Panc1 (cell line): ENCODE results near the gene CCNQ. TPM values are rescaled to one million over a fixed set of nuclear protein-coding genes. Genes with fewer than 3 reads are reported as not detected.
A peak's percentile ranks its signal among the peaks of the same experiment; 100 is the strongest.

Experiments used
- ATAC-seq: fragments of 200-7000 bp; cut with Tn5 transposase; 2 replicates; pipeline ENCODE4 v1.9.1; 2020; ENCODE audit warnings: mild to moderate bottlenecking, moderate library complexity
- BruUV-seq: library from RNA; stranded (reverse); fragments of 400-500 nt; replicated peaks from 2 replicates; lab custom pipeline; 2021; lab: Mats Ljungman, UMichigan
- CTCF ChIA-PET: fragments of 300-600 bp; sonication (Branson Sonifier 250); formaldehyde crosslinking; loops from one replicate; lab custom pipeline; 2022; ENCODE audit warnings: antibody characterized with exemption; lab: Charles Lee
- POLR2A ChIA-PET: fragments of 300-600 bp; sonication (Branson Sonifier 250); formaldehyde crosslinking; loops from one replicate; lab custom pipeline; 2022; ENCODE audit warnings: antibody characterized with exemption; lab: Charles Lee
- DNase-seq: peaks from one replicate; pipeline ENCODE4 v3.0.0-alpha.2; 2010; ENCODE audit warnings: low read depth, low spot score
- H3K27ac ChIP-seq: 2 replicates; pipeline ENCODE4 v1.5.1; 2011; ENCODE audit warnings: mild to moderate bottlenecking, low read length, inconsistent platforms
- H3K27me3 ChIP-seq: fragments of 200-500 bp; sonication (Bioruptor generic); 2 replicates; pipeline ENCODE4 v1.6.0; 2014; ENCODE audit warnings: low read length, inconsistent platforms; ENCODE audit not compliant: control insufficient read depth, insufficient read depth
- H3K36me3 ChIP-seq: fragments of 200-500 bp; sonication (Bioruptor generic); 2 replicates; pipeline ENCODE4 v1.5.1; 2014; ENCODE audit warnings: inconsistent platforms, mild to moderate bottlenecking, low read length, moderate library complexity; ENCODE audit not compliant: control insufficient read depth, insufficient read depth
- H3K4me1 ChIP-seq: 2 replicates; pipeline ENCODE4 v1.5.1; 2011; ENCODE audit warnings: inconsistent platforms, mild to moderate bottlenecking, low read length, moderate library complexity; ENCODE audit not compliant: control insufficient read depth, insufficient read depth
- H3K4me3 ChIP-seq, 2 experiments: 2 replicates each; pipeline ENCODE4 v1.5.1; 2011 to 2012; ENCODE audit warnings: low read depth in 2 of 2, low read length in 2 of 2, mild to moderate bottlenecking in 2 of 2, inconsistent platforms in 1 of 2, moderate library complexity in 1 of 2
- H3K9me3 ChIP-seq: fragments of 200-500 bp; sonication (Bioruptor generic); 2 replicates; pipeline ENCODE4 v1.5.1; 2014; ENCODE audit warnings: low read depth, mild to moderate bottlenecking, inconsistent platforms, low read length, moderate library complexity; ENCODE audit not compliant: control insufficient read depth, insufficient read depth
- POLR2AphosphoS5 ChIP-seq: IDR thresholded peaks from 2 replicates; pipeline ENCODE4 v1.6.1; 2012; ENCODE audit warnings: mild to moderate bottlenecking, low read depth, low read length, moderate library complexity
- REST ChIP-seq, 2 experiments: IDR thresholded peaks; 2 replicates each; pipeline ENCODE4 v1.6.1; 2011 to 2012; ENCODE audit warnings: low read depth in 2 of 2, control low read depth in 1 of 2, low read length in 1 of 2, mild to moderate bottlenecking in 1 of 2, moderate library complexity in 1 of 2; ENCODE audit not compliant: insufficient read depth in 1 of 2
- SIN3A ChIP-seq: IDR thresholded peaks from 2 replicates; pipeline ENCODE4 v1.6.1; 2012; ENCODE audit warnings: low read depth, mild to moderate bottlenecking, low read length, moderate library complexity, borderline replicate concordance; ENCODE audit not compliant: insufficient read depth
- TCF7L2 ChIP-seq: IDR thresholded peaks from 2 replicates; pipeline ENCODE4 v1.6.1; 2011; ENCODE audit warnings: mild to moderate bottlenecking, low read depth, low read length, inconsistent platforms
- in situ Hi-C: cut with HindIII; loops from 2 replicates; pipeline ENCODE4 v1.10.0; 2016; ENCODE audit warnings: low sequenced_read_pairs, low pct_unique_long_range_greater_than_20kb
- intact Hi-C: fragments of 100-400 bp; cut with micrococcal nuclease; formaldehyde crosslinking; loops from one replicate; pipeline ENCODE4 v1.10.0; 2022; ENCODE audit not compliant: unreplicated experiment
- total RNA-seq: library from RNA; stranded (reverse); gene quantifications from one replicate; pipeline ENCODE4 v1.2.1, GENCODE V29; 2021; ENCODE audit not compliant: unreplicated experiment
- TF ChIP-seq, protein P1 (sequence below): fragments of 450-650 bp; IDR thresholded peaks from 2 replicates; pipeline ENCODE4 v1.5.1; 2017; ENCODE audit warnings: mild to moderate bottlenecking

The CCNQ gene
- total RNA-seq, 1 experiment from 2014 or later: 42.1 TPM

- intact Hi-C loops: loop anchor here (5.0 kb wide), 1 partner anchor 57 kb away; no protein-coding TSS in a partner anchor
- no peak for TF ChIP-seq SIN3A
- 0 out of 4 replicates have a peak, but pooled peaks of 1 of the 2 experiments have one; percentile 47 for TF ChIP-seq REST (IDR thresholded peaks at IDR 0.05; ENCODE audit: insufficient read depth in 1 of 2, low read depth in 2 of 2, low read length in 1 of 2)
- no peak for TF ChIP-seq TCF7L2
- TF ChIP-seq, protein P1, sequence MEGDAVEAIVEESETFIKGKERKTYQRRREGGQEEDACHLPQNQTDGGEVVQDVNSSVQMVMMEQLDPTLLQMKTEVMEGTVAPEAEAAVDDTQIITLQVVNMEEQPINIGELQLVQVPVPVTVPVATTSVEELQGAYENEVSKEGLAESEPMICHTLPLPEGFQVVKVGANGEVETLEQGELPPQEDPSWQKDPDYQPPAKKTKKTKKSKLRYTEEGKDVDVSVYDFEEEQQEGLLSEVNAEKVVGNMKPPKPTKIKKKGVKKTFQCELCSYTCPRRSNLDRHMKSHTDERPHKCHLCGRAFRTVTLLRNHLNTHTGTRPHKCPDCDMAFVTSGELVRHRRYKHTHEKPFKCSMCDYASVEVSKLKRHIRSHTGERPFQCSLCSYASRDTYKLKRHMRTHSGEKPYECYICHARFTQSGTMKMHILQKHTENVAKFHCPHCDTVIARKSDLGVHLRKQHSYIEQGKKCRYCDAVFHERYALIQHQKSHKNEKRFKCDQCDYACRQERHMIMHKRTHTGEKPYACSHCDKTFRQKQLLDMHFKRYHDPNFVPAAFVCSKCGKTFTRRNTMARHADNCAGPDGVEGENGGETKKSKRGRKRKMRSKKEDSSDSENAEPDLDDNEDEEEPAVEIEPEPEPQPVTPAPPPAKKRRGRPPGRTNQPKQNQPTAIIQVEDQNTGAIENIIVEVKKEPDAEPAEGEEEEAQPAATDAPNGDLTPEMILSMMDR: peak; percentile 90
- TF ChIP-seq POLR2AphosphoS5: no peak
- peak; percentile 96 for ATAC-seq
- no peak for DNase-seq
- H3K4me1 ChIP-seq: no peaks in the 10 kb centered on the region
- no TSS peak for BruUV-seq
- no peak overlapping the region for H3K27ac ChIP-seq
- H3K9me3 ChIP-seq: no peaks in the 10 kb centered on the region
- H3K27me3 ChIP-seq: peaks cover 6% of the 10 kb centered on the region
- ChIA-PET POLR2A (no interaction called here), CTCF (interaction anchor here (0.6 to 1.7 kb wide), 3 partner anchors 36 to 57 kb away, joined by 3 to 4 read pairs (median 3); no protein-coding TSS in a partner anchor)
- in situ Hi-C loops: no loop called here
- H3K4me3 ChIP-seq: peak overlapping the region; percentile 18 to 29
- no peaks in the 10 kb centered on the region for H3K36me3 ChIP-seq
Measured at GRCh38 chrX:153609917-153610835, 11.2 kb upstream of the CCNQ start.

DNA sequence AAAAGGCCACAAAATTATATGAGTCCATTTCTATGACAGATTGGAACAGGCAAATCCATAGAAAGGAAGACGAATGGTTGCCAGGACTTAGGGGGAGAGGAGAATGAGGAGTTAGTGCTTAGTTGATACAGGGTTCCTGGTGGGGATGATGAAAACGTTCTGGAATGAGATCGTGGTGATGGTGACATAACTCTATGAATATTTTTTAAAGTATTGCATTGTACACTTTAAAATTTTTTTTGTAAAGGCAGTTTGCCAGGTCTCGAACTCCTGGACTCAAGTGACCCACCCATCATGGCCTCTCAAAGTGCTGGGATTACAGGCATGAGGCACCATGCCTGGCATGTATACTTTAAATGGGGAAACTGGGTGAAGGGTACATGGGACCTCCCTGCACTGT, 9.9 kb upstream of the CCNQ start:
- POLR2A ChIA-PET: no interaction called here
- CTCF ChIA-PET: interaction anchor here (0.7 to 1.7 kb wide), 5 partner anchors 15 to 80 kb away, joined by 3 to 8 read pairs (median 3); no protein-coding TSS in a partner anchor
- in situ Hi-C loops: no loop called here

More for the DNA sequence above, 9.9 kb upstream of the CCNQ start:
- H3K4me3 ChIP-seq: no peak overlapping the region
- intact Hi-C loops: no loop called here
- H3K36me3 ChIP-seq: no peaks in the 10 kb centered on the region
- TF ChIP-seq TCF7L2: no peak
- no peak for TF ChIP-seq POLR2AphosphoS5
- no peak for TF ChIP-seq SIN3A
- TF ChIP-seq, protein P1: no peak
- TF ChIP-seq REST (IDR thresholded peaks at IDR 0.05; ENCODE audit: insufficient read depth in 1 of 2, low read depth in 2 of 2, low read length in 1 of 2): no peak
- no TSS peak for BruUV-seq
- no peaks in the 10 kb centered on the region for H3K4me1 ChIP-seq
- DNase-seq (no peak), ATAC-seq (no peak)
- H3K27me3 ChIP-seq: no peaks in the 10 kb centered on the region; the same call in 1 of the 2 replicates
- no peaks in the 10 kb centered on the region for H3K9me3 ChIP-seq
- no peak overlapping the region for H3K27ac ChIP-seq
